Kidney glomerular epithelial cell (primary cell): ENCODE data around the gene CCDC148.
A peak's percentile ranks its signal among the peaks of the same experiment; 100 is the strongest.

Source experiments
- DNase-seq: peaks from one replicate; lab custom pipeline; 2025; lab: John Stamatoyannopoulos, UW

The CCDC148 gene

DNA sequence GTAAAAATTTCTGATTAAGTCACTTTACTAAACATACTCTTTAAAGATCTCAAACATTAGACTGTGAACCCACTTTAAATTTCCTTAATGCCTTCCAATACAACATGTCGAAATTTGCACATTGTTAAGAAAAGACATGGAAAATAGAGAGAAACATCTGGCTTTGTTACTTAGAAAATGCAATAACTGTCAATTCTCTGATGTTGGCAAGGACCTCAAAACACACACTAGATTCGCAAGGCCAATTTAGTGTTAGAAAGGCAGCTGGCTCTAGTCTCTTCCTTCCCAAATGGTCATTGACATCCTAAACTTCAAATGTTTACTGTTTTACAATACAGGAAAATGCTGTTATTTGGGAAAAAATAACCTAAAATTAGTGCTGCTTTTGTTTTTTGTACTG, 244.3 kb downstream of the CCDC148 start:
- no peak for DNase-seq

DNA sequence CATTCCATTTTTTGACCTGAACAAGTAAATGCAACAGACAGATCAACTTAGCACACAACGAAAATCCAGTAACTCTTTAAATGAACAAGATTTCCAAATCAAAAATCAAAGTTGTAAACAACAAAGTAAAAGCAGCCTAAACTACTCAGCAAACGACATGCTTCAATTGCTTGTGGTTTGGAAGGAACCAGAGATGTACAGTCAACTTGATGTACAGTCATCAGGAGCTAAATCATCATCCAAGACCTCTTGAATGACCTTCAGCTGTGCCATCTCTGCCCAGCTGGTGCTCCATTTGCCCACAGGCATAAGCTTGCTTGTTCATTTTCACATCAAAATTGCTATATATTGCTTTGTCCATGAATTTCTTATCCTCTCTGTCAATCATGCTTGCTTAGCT, 245.1 kb downstream of the CCDC148 start:
- peak; percentile 45 for DNase-seq

DNA sequence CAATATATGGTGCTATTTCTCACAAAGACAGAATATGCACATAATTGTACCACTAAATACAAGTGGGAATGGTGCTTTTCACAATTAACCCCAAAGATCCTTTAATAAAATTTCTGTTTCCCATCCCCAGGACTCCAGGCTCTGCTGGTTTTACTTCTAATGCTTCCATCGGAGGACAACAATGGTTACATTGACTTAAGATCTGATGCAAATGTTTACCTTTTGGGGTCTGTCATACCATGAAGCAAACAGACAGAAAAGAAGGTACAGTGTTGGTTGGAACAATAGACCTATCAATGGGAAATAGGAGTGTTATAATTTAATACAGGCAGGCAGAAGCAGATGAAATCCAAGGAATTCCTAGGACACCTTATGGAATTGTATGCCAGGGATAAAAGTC, 249.2 kb downstream of the CCDC148 start:
- no peak for DNase-seq

DNA sequence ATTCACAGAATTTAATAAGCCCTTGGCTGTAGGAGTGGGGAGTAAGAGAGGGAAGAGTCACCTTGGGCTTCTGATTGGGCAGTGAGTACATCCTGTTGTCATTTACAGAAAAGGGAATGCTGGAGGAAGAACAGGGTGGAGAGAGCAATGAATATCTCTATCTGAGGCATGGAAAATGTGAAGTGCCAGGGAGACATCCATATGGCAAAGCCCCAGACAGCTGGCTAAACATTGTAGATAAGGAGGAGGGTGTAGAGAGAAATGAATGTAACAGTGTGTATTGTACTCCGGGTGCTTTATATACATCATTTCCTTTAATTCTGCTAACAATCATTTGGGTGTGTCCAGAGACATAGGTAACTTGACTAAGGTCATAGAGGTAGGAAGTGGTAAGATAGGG, 251.3 kb downstream of the CCDC148 start:
- no peak for DNase-seq

DNA sequence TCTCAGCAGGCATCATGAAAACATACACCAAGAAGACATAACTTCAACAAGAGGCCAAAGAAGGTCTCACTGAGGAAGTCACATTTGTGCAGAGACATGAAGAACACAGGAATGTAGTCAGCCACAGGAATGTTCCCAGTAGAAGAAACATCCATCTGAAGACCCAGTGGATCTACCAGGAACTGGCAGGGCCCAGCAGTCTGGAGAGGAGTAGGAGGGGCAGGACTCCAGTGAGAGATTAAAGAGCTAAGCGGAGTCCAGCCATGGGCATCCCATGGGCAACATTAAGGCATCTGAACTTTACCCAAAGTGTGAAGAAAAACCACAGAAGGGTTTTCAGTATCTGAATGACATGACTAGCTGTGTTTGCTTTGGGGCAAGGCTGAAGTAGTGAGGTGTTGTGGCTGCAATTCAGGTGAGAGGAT, 251.8 kb downstream of the CCDC148 start:
- no peak for DNase-seq

DNA sequence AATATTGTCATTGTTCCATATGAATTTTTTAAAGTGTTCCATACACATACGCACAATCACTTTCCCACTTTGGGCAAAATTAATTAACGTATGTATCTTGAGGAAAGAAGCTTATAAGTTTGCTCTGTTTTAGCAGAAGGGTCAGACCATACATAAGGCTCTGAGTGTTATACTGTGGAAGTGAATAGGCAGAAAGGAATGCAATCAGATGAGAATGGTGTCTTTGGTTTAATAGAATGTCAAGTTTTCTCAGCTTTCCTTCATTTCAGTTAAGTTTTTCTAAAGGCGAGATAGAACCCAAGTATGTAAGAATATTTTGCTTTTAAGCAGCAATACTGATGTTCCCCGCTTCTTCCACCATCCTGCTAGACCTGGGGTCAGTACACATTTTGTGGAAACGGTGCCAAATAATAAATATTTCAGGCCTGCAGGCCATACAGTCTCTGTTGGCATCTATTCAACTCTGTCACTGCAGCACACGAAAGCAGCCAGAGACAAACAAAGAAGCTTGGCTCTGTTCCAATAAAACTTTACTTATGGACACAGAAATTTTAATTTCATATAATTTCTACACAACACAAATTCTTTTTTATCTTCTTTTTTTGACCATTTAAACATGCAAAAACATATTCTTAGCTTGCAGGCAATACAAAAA, 254.3 kb downstream of the CCDC148 start:
- peak; percentile 42 for DNase-seq

DNA sequence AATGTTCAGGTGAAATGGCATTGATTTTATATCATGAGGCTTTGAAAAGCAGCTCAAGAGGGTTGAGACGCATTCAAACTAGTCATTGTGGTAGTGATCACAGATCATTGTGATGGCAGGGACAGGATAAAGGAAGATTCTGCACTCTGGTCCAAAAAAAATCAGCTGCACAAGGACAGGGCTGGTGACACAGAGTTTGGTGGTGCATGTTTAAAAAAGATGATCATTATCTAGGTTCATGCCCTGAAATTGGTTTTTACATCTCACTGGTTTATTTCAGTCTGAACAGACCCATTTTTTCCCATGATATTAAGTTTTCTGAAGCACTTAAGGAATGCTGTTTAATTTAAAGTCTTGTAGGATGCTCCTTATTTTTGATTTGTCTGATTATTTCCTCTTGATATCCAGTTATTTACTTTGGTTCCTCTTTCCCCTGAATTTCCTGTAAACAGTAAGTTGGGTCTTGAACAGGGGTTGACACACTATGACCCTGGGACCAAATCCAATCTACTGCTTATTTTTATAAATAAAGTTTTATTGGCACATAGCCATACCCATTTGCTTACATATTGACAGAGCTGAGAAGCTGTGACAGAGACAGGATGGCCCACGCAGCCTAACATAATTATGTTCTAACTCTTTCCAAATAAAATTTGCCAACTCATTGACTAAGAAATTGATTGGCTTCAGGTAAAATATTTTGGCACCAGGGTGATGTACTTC, 256.5 kb downstream of the CCDC148 start:
- DNase-seq: no peak

DNA sequence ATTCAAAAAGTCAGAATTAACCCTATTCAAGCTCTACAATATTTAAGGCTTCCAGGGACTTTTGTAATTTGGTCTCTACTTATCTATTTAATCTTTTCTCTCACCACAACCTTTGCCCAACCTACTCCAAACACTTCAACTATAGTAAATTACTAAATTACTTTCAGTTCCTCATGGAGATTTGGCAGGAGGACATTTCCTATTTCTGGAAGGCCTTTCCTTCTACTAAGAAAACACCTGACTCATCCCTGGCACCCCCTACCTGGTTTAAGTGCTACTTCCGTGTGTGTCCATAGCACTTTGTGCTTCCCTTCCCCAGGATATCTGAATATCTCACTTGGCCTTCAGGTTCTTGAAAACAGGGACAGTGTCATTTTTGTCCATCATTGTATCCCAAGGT, 258.6 kb downstream of the CCDC148 start:
- DNase-seq: no peak

DNA sequence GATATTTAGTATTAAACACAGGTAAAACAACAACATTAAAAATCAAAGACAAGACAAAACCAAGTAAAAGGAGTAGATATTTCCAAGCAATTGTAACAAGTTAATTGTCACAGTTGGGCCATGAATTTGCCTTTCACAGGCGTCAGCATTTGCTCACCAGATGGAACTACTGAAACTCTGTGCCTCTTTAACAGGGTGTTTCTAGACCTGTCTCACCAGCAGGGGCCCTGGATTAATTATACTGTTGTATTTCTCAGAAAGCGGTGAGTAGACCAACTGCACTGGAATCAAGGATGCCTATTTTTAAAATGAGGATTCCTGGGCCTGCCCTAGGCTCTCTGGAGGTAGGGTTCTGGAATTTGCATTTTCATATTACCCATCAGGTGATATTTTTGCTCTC, 262.3 kb downstream of the CCDC148 start:
- DNase-seq: no peak

DNA sequence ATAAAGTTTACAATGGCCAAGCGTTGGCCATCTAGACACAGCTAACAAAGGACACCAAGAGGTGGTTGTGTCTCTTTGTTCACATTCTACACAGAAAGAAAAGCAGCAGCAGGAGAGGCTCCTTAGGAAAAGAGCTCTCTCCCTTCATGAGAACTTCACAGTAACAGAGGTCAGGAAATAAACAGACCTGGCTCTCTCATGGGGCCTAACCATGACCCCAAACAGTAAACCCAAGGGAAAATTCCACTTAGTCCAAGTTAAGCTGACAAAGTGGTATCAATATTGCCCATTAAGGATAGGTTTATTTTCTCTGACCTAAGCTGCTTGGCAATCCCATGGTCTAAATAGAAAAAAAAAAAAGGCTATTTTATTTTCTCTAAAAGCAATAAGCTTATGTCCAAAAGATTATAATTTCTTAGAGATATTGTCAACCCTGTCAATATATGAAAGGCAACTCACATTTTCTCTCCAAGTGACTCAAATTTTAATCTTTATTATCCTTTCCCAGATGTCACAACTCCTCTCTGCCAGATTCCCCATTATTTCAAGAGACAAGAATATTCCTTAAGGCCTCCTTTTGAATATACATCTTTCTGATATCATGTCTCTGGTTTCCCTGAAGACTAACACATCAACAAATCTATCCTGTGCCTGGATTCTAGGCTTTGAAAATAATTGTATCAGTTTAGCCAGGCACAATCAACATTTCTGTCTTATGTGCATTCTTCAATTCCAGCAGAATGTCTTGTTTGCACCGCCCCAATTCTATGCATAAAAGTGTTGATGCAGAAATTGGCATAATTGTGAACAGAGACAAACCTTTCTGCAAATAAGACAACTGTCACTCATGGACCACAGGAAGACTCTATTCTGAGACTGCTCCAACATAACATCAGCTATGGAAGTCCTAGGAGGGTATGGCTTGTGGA, 263.8 kb downstream of the CCDC148 start:
- DNase-seq: no peak

DNA sequence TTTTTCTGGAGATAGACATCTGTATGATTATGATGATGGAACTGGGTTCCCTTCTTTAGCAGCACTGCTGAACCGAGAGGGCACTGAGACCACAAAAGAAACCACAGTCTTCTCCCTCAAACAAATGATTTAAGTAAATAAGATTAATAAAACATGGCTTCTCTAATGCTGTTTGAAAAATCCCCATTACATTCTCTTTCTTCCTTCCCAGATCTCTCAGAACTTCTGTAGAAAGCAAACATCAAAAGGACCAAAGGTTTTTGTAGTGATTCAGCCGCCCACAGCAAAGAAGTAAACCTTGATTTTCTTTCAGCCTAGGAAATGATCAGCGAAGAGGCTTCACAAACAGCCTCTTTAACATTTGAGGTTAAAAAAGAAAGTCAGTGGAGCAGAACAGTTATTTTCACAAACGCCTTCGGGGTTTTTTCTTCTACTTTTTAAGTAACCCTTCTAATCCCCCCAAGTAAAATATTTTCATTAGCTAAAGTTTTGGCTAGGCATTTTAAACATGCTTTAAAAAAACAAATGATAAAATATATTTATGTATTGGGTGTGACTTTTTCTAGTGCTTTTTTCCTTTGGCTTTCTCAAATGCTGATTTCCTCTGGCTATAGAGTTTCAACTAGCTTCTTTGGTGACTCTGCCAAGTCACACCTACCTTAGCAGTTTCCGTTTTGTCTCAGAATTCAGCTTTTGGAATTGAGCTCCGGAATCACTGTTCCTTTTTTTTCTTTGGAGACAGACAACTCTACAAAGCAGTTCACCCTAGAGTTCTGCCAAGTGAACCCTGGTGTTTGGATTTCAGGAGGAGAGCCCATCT, 265.3 kb downstream of the CCDC148 start:
- peak; percentile 81 for DNase-seq

DNA sequence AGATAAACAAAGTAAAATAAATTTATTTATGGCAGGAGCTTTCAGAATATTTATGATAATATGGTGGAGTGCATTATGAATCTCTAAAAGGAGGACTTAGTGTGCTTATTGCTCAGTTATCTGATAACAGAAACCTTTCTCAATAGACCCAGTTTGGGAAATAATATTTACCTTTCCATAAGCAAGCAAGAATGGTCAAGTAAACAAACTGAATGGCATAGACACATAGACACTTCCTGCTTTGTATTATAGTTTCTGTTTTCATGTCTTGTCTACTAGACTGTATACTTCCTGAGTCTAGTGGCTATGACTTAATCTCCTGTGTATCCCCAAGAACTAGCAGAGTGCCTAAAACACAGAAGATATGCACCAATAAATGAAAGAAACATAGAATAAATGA, 267.0 kb downstream of the CCDC148 start:
- no peak for DNase-seq

DNA sequence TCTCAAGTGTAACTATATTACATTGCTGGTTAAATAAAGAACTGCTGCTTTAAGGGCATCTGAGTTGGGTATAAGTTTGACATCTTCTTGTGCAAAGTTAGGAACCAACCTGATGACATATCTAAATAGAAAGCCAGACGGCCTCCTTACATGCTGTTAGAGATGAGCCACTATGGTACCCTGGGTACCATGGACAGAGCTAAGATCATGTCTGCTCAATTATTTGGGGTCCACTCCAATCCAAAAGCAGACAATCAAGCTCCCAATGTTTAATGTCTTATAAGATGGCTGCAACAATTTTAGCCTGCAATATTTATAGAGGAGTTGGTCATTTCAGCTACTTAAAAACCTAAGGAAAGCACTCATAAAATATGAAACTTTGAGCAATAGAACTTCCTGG, 268.6 kb downstream of the CCDC148 start:
- DNase-seq: no peak

DNA sequence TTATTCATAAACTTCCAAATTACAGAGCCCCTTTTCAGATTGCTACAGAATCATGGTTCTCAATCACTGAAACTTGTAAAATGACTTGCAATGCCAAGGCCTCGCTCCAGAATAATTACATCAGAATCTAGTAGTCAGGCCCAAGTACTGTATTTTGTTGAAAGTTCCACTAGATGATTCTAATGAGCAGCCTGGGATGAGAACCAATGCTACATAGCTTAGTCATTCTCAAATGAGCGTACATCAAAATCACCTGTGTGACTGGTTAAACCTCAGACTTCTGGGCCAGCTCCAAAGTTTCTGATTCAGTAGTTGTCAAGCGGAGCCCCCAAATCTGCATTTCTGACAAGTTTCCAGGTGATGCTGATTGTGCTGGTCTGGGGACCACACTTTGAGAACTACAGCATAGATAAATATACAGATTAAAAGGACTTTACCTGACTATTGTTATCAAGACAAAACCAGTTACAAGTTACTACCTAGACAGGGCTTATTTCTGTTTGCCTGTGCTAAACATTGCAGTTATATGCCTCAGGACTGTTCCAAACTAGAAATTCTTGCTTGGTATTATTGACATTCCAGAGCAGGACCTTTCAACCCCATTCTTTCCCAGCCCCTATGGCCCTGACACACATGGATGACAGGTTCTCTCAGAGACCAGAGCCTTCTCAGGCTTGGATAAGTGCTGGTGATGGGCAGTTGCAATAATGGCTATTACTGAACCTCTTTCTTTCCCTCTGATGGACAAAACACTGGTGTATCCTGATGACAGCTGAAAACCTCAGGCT, 271.8 kb downstream of the CCDC148 start:
- peak; percentile 60 for DNase-seq

DNA sequence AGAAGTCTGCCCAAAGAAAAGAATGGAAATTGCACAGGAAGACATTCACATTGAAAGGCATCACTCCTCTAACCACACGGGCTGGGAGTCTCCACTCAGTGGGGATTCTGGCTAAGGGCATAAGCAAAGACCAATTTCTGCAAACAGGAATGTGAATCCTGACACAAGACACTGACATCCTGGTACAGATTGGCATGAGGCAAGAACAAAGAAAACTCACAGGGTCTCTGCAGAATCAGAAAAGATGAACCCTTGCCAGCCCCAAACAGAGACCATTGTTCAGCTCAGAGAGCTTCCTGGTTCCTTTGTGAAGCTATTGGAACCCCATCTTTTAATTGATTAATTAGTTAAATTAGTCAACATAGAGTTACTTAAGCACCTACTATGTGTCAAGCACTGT, 272.6 kb downstream of the CCDC148 start:
- DNase-seq: no peak

DNA sequence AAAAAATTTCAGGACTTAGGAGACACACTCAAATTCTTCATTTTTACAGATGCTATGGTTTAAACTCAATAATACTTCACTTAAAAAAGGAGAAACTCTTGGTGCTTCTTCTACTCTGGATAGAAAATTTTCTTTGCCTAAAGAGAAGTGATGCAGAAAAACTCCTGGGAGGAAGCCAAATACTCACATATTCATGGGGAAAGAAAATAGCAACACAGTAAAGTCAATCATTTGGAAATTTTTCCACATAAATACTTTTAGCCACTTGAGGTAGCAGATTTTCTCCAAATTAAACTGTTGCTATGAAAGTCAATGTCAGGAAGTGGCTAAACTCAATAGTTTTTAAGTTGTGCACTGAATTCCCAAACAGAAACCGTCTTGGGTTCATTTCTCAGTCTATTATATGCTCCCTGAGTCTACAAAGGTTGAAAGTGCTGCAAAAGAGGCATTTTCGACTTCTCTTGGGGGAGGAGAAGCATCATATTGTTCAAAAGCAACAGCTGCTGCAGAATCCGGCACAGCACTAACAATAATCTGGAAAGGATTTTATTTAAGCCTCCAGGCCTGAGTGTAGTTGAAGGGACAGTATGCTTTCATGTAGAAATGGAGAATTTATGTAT, 273.8 kb downstream of the CCDC148 start:
- DNase-seq: peak; percentile 43

DNA sequence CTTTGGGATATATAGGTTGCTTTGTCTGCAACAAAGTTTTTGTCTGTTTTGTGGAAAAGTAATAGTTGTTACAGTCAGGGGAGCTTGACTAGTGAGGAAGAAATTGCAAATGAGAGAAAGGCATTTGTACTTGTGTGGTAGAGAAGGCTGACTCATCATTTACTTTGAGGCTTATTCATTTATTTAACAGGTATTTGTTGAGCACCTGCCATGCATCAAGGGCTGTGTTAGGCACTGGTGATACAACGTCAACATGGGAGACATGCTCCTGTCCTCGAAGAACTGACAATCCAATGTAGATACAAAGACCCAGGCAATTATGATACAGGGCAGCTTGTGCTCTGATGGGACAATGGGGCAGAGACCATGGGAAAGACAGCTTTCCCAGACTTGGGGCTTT, 275.4 kb downstream of the CCDC148 start:
- no peak for DNase-seq

DNA sequence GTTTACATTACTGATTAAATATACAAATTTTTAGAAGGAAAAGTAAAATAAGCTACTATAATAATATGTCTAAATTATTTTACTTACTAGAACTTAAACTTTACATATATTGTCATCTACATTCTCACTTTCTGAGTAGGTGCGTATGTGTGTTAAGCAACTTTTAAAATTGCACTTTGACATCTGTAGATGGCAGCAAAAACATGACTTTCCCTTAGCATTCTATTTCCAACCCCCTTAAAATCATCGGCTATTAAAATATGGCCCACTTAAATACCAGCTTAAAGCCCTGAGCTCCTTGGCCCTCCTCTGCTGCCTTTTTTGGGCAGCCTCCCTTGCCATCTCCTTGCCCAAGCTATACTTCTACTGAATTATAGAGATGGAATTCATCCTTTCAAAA, 276.9 kb downstream of the CCDC148 start:
- DNase-seq: no peak

DNA sequence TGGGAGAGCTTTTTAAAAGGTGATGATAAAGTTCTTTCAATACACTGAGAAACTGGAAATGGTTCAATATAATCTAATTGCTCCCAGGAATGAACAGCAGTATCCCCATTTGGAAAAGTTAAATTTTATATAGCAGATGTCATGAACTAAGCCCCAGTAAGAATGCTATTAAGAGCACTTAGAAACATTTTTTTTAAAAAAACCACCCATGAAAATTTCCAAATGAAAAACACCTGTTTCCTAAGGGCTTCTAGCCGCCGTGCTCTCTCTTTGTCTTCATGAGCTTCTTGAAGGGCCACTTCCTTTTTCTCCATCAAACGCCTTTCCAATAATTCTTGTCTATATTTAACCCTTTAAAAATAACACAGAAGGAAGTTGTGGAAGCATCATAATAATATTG, 277.9 kb downstream of the CCDC148 start:
- DNase-seq: no peak

DNA sequence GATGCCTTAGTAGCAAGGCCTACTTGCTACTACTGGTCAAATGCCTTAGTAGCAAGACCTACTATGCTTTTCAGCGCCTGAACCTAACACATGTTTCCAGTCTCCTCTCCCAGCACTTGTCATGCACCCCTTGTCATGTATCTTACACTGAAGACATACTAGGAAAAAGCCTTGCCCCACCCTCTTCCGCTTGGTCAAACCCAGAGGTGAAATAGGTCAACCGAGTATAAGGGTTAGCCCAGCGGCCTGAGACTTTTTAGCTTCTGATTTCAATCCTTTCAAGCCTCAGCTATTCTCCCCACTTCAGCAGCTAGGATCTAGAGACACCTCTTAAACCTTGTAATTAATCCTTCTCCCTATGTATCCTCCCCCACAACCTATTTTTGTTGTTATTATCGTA, 281.6 kb downstream of the CCDC148 start:
- no peak for DNase-seq

DNA sequence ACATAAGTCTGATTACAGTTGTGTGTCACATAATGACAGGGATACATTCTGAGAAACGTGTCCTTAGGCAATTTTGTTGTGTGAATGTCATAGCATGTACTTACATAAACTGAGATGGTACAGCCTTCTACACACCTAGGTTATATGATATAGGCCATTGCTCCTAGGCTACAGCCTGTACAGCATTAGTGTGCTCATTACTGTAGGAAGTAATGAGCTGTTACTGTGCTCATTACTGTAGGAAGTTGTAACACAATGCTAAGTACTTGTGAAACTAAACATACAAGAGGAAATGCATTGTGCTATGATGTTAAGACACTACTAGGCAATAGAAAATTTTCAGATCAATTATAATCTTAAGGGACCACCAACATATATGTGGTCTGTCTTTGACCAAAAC, 282.1 kb downstream of the CCDC148 start:
- DNase-seq: no peak
